ENCODE measurements around the gene TTC38.

TTC38 gene

GRCh38 chr22:46226577-46226976 is 41.2 kb upstream of the TTC38 start:
- Histone ChIP-seq H3K4me3 (ENCODE audit: control insufficient read depth in 1 of 7, extremely low read depth in 1 of 7, insufficient read depth in 4 of 7, low read depth in 2 of 7, low read length in 6 of 7) (no peak overlapping the region), H3K36me3 (ENCODE audit: control insufficient read depth in 4 of 4, insufficient read depth in 4 of 4, low read length in 3 of 4) (peaks cover 4 to 12% (median 7%) of the 10 kb centered on the region in 4 experiments), H3K4me1 (ENCODE audit: control extremely low read depth in 1 of 4, control insufficient read depth in 4 of 4, insufficient read depth in 4 of 4, low read length in 3 of 4) (peaks cover 0 to 1% (median 0%) of the 10 kb centered on the region in 4 experiments), H3K27me3 (replicated peaks in 2 of 5; ENCODE audit: control insufficient read depth in 4 of 5, insufficient read depth in 5 of 5, low read length in 4 of 5) (no peaks in the 10 kb centered on the region), H3K9me3 (ENCODE audit: control extremely low read depth in 1 of 5, control insufficient read depth in 4 of 5, insufficient read depth in 2 of 5, low read depth in 1 of 5, low read length in 4 of 5) (no peaks in the 10 kb centered on the region), H3K27ac (ENCODE audit: insufficient read depth in 1 of 2, low read depth in 1 of 2, low read length in 2 of 2, poor library complexity in 1 of 2, severe bottlenecking in 2 of 2) (no peak overlapping the region)
- ChIA-PET CTCF (interaction anchor here (1.2 kb wide), 1 partner anchor 52 kb away, joined by 3 read pairs; no protein-coding TSS in a partner anchor), POLR2A (no interaction called here)
- DNase-seq: no peak
- 98% methylated on average over 5 of the region's 7 CpGs for WGBS (ENCODE audit: insufficient coverage)

DNA sequence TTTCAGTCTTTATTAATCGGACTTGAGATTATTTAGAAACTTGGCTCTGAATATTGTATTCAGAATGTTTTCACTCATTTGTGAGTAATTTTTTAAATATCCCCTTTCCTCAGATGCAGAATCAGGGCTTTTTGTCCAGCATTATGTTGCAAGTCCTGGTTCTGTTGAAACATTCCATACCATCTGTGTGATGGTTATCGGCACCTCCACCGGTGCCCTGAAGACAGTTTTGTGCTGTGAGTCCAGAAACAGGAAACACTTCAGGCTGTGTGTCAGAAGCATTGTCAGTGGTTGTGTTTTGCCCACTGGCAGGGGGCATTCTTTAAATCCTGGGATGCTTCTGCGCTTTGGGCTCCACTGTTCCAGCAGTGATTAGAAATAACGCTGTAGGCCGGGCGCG is 38.1 kb upstream of the TTC38 start:
- WGBS (ENCODE audit: insufficient coverage): 95% methylated on average over 7 of the region's 8 CpGs
- H3K9me3 ChIP-seq (ENCODE audit: control extremely low read depth in 1 of 5, control insufficient read depth in 4 of 5, insufficient read depth in 2 of 5, low read depth in 1 of 5, low read length in 4 of 5): no peaks in the 10 kb centered on the region
- H3K36me3 ChIP-seq (ENCODE audit: control insufficient read depth in 4 of 4, insufficient read depth in 4 of 4, low read length in 3 of 4): peaks cover 7 to 10% (median 9%) of the 10 kb centered on the region in 4 experiments
- H3K27me3 ChIP-seq (replicated peaks in 2 of 5; ENCODE audit: control insufficient read depth in 4 of 5, insufficient read depth in 5 of 5, low read length in 4 of 5): no peaks in the 10 kb centered on the region
- H3K27ac ChIP-seq (ENCODE audit: insufficient read depth in 1 of 2, low read depth in 1 of 2, low read length in 2 of 2, poor library complexity in 1 of 2, severe bottlenecking in 2 of 2): no peak overlapping the region
- CTCF ChIA-PET: no interaction called here
- no peak for DNase-seq
- POLR2A ChIA-PET: no interaction called here
- H3K4me1 ChIP-seq (ENCODE audit: control extremely low read depth in 1 of 4, control insufficient read depth in 4 of 4, insufficient read depth in 4 of 4, low read length in 3 of 4): peaks cover 0 to 15% (median 7%) of the 10 kb centered on the region in 4 experiments
- H3K4me3 ChIP-seq (ENCODE audit: control insufficient read depth in 1 of 7, extremely low read depth in 1 of 7, insufficient read depth in 4 of 7, low read depth in 2 of 7, low read length in 6 of 7): no peak overlapping the region

GRCh38 chr22:46230262-46230901 is 37.4 kb upstream of the TTC38 start:
- Histone ChIP-seq H3K36me3 (ENCODE audit: control insufficient read depth in 4 of 4, insufficient read depth in 4 of 4, low read length in 3 of 4) (peaks cover 7 to 15% (median 10%) of the 10 kb centered on the region in 4 experiments), H3K4me3 (ENCODE audit: control insufficient read depth in 1 of 7, extremely low read depth in 1 of 7, insufficient read depth in 4 of 7, low read depth in 2 of 7, low read length in 6 of 7) (no peak overlapping the region), H3K9me3 (ENCODE audit: control extremely low read depth in 1 of 5, control insufficient read depth in 4 of 5, insufficient read depth in 2 of 5, low read depth in 1 of 5, low read length in 4 of 5) (no peaks in the 10 kb centered on the region), H3K27ac (ENCODE audit: insufficient read depth in 1 of 2, low read depth in 1 of 2, low read length in 2 of 2, poor library complexity in 1 of 2, severe bottlenecking in 2 of 2) (no peak overlapping the region), H3K4me1 (ENCODE audit: control extremely low read depth in 1 of 4, control insufficient read depth in 4 of 4, insufficient read depth in 4 of 4, low read length in 3 of 4) (peaks cover 0 to 15% (median 7%) of the 10 kb centered on the region in 4 experiments), H3K27me3 (replicated peaks in 2 of 5; ENCODE audit: control insufficient read depth in 4 of 5, insufficient read depth in 5 of 5, low read length in 4 of 5) (no peaks in the 10 kb centered on the region)
- DNase-seq: no peak
- WGBS (ENCODE audit: insufficient coverage): 88% methylated on average over 9 of the region's 13 CpGs
- POLR2A ChIA-PET: no interaction called here
- CTCF ChIA-PET: no interaction called here

DNA sequence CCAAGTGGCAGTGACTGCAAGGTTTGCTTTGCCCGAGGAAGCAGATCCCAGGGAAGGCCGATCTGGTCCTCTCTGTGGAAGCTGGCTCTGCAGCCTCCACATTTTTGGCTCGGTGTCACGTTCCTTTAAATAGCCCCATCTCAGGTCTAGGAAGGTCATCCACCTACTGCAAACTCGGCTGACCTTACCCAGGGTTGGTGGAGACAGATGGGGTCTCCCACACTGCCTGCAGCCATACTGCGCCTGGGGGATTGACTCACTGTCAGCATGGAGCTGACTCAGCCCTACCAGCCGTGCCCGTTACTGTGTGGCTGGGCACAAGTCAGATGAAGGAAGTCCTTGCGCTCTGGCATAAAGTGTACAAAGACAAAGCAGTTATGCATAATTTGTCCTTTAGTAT is 34.6 kb upstream of the TTC38 start:
- WGBS (ENCODE audit: insufficient coverage): 52% methylated on average over 8 of the region's 9 CpGs
- H3K4me1 ChIP-seq (ENCODE audit: control extremely low read depth in 1 of 4, control insufficient read depth in 4 of 4, insufficient read depth in 4 of 4, low read length in 3 of 4): peaks cover 0 to 15% (median 8%) of the 10 kb centered on the region in 4 experiments
- peak; percentile 45 to 82 (median 74) for DNase-seq
- H3K27ac ChIP-seq (ENCODE audit: insufficient read depth in 1 of 2, low read depth in 1 of 2, low read length in 2 of 2, poor library complexity in 1 of 2, severe bottlenecking in 2 of 2): no peak overlapping the region
- H3K36me3 ChIP-seq (ENCODE audit: control insufficient read depth in 4 of 4, insufficient read depth in 4 of 4, low read length in 3 of 4): peaks cover 2 to 17% (median 10%) of the 10 kb centered on the region in 4 experiments
- peak overlapping the region in 1 of 7 experiments; percentile 16 for H3K4me3 ChIP-seq (ENCODE audit: control insufficient read depth in 1 of 7, extremely low read depth in 1 of 7, insufficient read depth in 4 of 7, low read depth in 2 of 7, low read length in 6 of 7)
- H3K27me3 ChIP-seq (replicated peaks in 2 of 5; ENCODE audit: control insufficient read depth in 4 of 5, insufficient read depth in 5 of 5, low read length in 4 of 5): no peaks in the 10 kb centered on the region
- POLR2A ChIA-PET: no interaction called here
- CTCF ChIA-PET: no interaction called here
- peaks cover 0 to 3% (median 0%) of the 10 kb centered on the region in 5 experiments for H3K9me3 ChIP-seq (ENCODE audit: control extremely low read depth in 1 of 5, control insufficient read depth in 4 of 5, insufficient read depth in 2 of 5, low read depth in 1 of 5, low read length in 4 of 5)

GRCh38 chr22:46234969-46235368 is 32.8 kb upstream of the TTC38 start:
- 100% methylated on average over 8 of the region's 12 CpGs for WGBS (ENCODE audit: insufficient coverage)
- no peak overlapping the region for H3K27ac ChIP-seq (ENCODE audit: insufficient read depth in 1 of 2, low read depth in 1 of 2, low read length in 2 of 2, poor library complexity in 1 of 2, severe bottlenecking in 2 of 2)
- CTCF ChIA-PET: interaction anchor here (1.0 to 2.1 kb wide), 3 partner anchors 11 to 61 kb away, joined by 3 to 6 read pairs (median 4); partner anchors contain the start of gene GTSE1
- DNase-seq: no peak
- POLR2A ChIA-PET: no interaction called here
- H3K27me3 ChIP-seq (replicated peaks in 2 of 5; ENCODE audit: control insufficient read depth in 4 of 5, insufficient read depth in 5 of 5, low read length in 4 of 5): no peaks in the 10 kb centered on the region
- H3K9me3 ChIP-seq (ENCODE audit: control extremely low read depth in 1 of 5, control insufficient read depth in 4 of 5, insufficient read depth in 2 of 5, low read depth in 1 of 5, low read length in 4 of 5): peaks cover 0 to 3% (median 0%) of the 10 kb centered on the region in 5 experiments
- peaks cover 2 to 22% (median 13%) of the 10 kb centered on the region in 4 experiments for H3K36me3 ChIP-seq (ENCODE audit: control insufficient read depth in 4 of 4, insufficient read depth in 4 of 4, low read length in 3 of 4)
- peaks cover 0 to 29% (median 13%) of the 10 kb centered on the region in 4 experiments for H3K4me1 ChIP-seq (ENCODE audit: control extremely low read depth in 1 of 4, control insufficient read depth in 4 of 4, insufficient read depth in 4 of 4, low read length in 3 of 4)
- no peak overlapping the region for H3K4me3 ChIP-seq (ENCODE audit: control insufficient read depth in 1 of 7, extremely low read depth in 1 of 7, insufficient read depth in 4 of 7, low read depth in 2 of 7, low read length in 6 of 7)

- Histone ChIP-seq H3K9me3 (ENCODE audit: control extremely low read depth in 1 of 5, control insufficient read depth in 4 of 5, insufficient read depth in 2 of 5, low read depth in 1 of 5, low read length in 4 of 5) (peaks cover 0 to 3% (median 0%) of the 10 kb centered on the region in 5 experiments), H3K4me1 (ENCODE audit: control extremely low read depth in 1 of 4, control insufficient read depth in 4 of 4, insufficient read depth in 4 of 4, low read length in 3 of 4) (peaks cover 9 to 45% (median 27%) of the 10 kb centered on the region in 4 experiments), H3K4me3 (ENCODE audit: control insufficient read depth in 1 of 7, extremely low read depth in 1 of 7, insufficient read depth in 4 of 7, low read depth in 2 of 7, low read length in 6 of 7) (no peak overlapping the region), H3K27me3 (replicated peaks in 2 of 5; ENCODE audit: control insufficient read depth in 4 of 5, insufficient read depth in 5 of 5, low read length in 4 of 5) (no peaks in the 10 kb centered on the region), H3K27ac (ENCODE audit: insufficient read depth in 1 of 2, low read depth in 1 of 2, low read length in 2 of 2, poor library complexity in 1 of 2, severe bottlenecking in 2 of 2) (no peak overlapping the region), H3K36me3 (ENCODE audit: control insufficient read depth in 4 of 4, insufficient read depth in 4 of 4, low read length in 3 of 4) (peaks cover 2 to 22% (median 11%) of the 10 kb centered on the region in 4 experiments)
- 97% methylated on average over 10 of the region's 12 CpGs for WGBS (ENCODE audit: insufficient coverage)
- CTCF ChIA-PET: no interaction called here
- DNase-seq: no peak
- POLR2A ChIA-PET: interaction anchor here (0.6 kb wide), 1 partner anchor 47 kb away, joined by 4 read pairs; no protein-coding TSS in a partner anchor
Observed at GRCh38 chr22:46237453-46238124, 30.2 kb upstream of the TTC38 start.

GRCh38 chr22:46238541-46238940 is 29.3 kb upstream of the TTC38 start:
- over 99% methylated on average over 16 of the region's 16 CpGs for WGBS (ENCODE audit: insufficient coverage)
- H3K36me3 ChIP-seq (ENCODE audit: control insufficient read depth in 4 of 4, insufficient read depth in 4 of 4, low read length in 3 of 4): peaks cover 2 to 22% (median 14%) of the 10 kb centered on the region in 4 experiments
- H3K4me3 ChIP-seq (ENCODE audit: control insufficient read depth in 1 of 7, extremely low read depth in 1 of 7, insufficient read depth in 4 of 7, low read depth in 2 of 7, low read length in 6 of 7): no peak overlapping the region
- H3K27me3 ChIP-seq (replicated peaks in 2 of 5; ENCODE audit: control insufficient read depth in 4 of 5, insufficient read depth in 5 of 5, low read length in 4 of 5): no peaks in the 10 kb centered on the region
- peaks cover 9 to 39% (median 23%) of the 10 kb centered on the region in 4 experiments for H3K4me1 ChIP-seq (ENCODE audit: control extremely low read depth in 1 of 4, control insufficient read depth in 4 of 4, insufficient read depth in 4 of 4, low read length in 3 of 4)
- ChIA-PET POLR2A (no interaction called here), CTCF (interaction anchor here (0.9 to 1.3 kb wide), 3 partner anchors 9 to 242 kb away, joined by 3 to 4 read pairs (median 3); no protein-coding TSS in a partner anchor)
- peaks cover 0 to 3% (median 0%) of the 10 kb centered on the region in 5 experiments for H3K9me3 ChIP-seq (ENCODE audit: control extremely low read depth in 1 of 5, control insufficient read depth in 4 of 5, insufficient read depth in 2 of 5, low read depth in 1 of 5, low read length in 4 of 5)
- H3K27ac ChIP-seq (ENCODE audit: insufficient read depth in 1 of 2, low read depth in 1 of 2, low read length in 2 of 2, poor library complexity in 1 of 2, severe bottlenecking in 2 of 2): no peak overlapping the region
- no peak for DNase-seq

All from common myeloid progenitor, CD34-positive (primary cell).